Measurements from ENCODE around the gene REXO5.

GRCh38 chr16:20839504-20839903 is 33.2 kb downstream of the REXO5 start:
- TF ChIP-seq CTCF (IDR thresholded peaks at IDR 0.05; ENCODE audit: low read depth, low read length) (no peak), POLR2A (IDR thresholded peaks at IDR 0.05; ENCODE audit: extremely low read depth, insufficient read length) (no peak)
